Fibroblast of lung (primary cell): ENCODE results near the gene HDAC4.

Experiments
- EZH2 ChIP-seq: IDR thresholded peaks from 2 replicates; pipeline ENCODE4 v1.5.1; 2012; ENCODE audit warnings: low read length, control low read depth, mild to moderate bottlenecking; ENCODE audit errors: missing control alignments
- TF ChIP-seq, protein P1 (sequence below), 2 donors: IDR thresholded peaks in 1 of 2; conservative IDR thresholded peaks in 1 of 2; 1 replicate in 1 of 2; 2 replicates in 1 of 2; pipeline ENCODE4 v1.5.1; 2011 to 2012; ENCODE audit warnings: low read length in 2 of 2, control low read depth in 1 of 2, inconsistent platforms in 1 of 2, low read depth in 1 of 2, mild to moderate bottlenecking in 1 of 2

- no peak for TF ChIP-seq EZH2
- TF ChIP-seq, protein P1, sequence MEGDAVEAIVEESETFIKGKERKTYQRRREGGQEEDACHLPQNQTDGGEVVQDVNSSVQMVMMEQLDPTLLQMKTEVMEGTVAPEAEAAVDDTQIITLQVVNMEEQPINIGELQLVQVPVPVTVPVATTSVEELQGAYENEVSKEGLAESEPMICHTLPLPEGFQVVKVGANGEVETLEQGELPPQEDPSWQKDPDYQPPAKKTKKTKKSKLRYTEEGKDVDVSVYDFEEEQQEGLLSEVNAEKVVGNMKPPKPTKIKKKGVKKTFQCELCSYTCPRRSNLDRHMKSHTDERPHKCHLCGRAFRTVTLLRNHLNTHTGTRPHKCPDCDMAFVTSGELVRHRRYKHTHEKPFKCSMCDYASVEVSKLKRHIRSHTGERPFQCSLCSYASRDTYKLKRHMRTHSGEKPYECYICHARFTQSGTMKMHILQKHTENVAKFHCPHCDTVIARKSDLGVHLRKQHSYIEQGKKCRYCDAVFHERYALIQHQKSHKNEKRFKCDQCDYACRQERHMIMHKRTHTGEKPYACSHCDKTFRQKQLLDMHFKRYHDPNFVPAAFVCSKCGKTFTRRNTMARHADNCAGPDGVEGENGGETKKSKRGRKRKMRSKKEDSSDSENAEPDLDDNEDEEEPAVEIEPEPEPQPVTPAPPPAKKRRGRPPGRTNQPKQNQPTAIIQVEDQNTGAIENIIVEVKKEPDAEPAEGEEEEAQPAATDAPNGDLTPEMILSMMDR (conservative IDR thresholded peaks at IDR 0.05 in 1 of 2, IDR thresholded peaks at IDR 0.05 in 1 of 2; ENCODE audit: low read depth in 1 of 2, low read length in 2 of 2), result no peak
Observed at GRCh38 chr2:239028253-239028619, 372.6 kb downstream of the HDAC4 start.
